ENCODE data around the gene LPP. TPM values are rescaled to one million over a fixed set of nuclear protein-coding genes. Genes with fewer than 3 reads are reported as not detected.

LPP gene
- polyA plus RNA-seq, 3 donors: 14.1 to 23.2 (median 15.3) TPM

GRCh38 chr3:188187053-188187452 is 33.1 kb downstream of the LPP start:
- peak overlapping the region in 1 of 2 donors; percentile 75 for H3K27ac ChIP-seq (ENCODE audit: low read depth in 1 of 2, low read length in 2 of 2)
- H4K20me1 ChIP-seq (ENCODE audit: insufficient read depth, low read length): peaks cover 3% of the 10 kb centered on the region
- peaks cover 26% of the 10 kb centered on the region for H3K4me1 Mint-ChIP-seq
- peak overlapping the region in 1 of 2 donors; percentile 36 for H3K4me3 Mint-ChIP-seq
- peaks cover 1 to 8% (median 3%) of the 10 kb centered on the region in 3 donors for H3K27me3 Mint-ChIP-seq (ENCODE audit: low read depth in 3 of 3)
- peaks cover 0 to 9% of the 10 kb centered on the region in 2 donors for H3K36me3 ChIP-seq (replicated peaks in 1 of 2; ENCODE audit: control insufficient read depth in 1 of 2, insufficient read depth in 2 of 2, low read length in 2 of 2)
- H3K9ac ChIP-seq (ENCODE audit: insufficient read depth, low read length, poor library complexity, severe bottlenecking): no peak overlapping the region
- no peaks in the 10 kb centered on the region for H3K27me3 ChIP-seq (ENCODE audit: control insufficient read depth in 2 of 2, insufficient read depth in 2 of 2, low read length in 2 of 2)
- peak overlapping the region; percentile 83 to 92 (median 85) for H3K27ac Mint-ChIP-seq
- WGBS (ENCODE audit: insufficient coverage): no CpG with 5 or more reads among the region's 2 CpGs
- no peaks in the 10 kb centered on the region for H3K9me3 ChIP-seq (replicated peaks in 1 of 2; ENCODE audit: control insufficient read depth in 1 of 2, insufficient read depth in 1 of 2, low read length in 2 of 2)
- no peak overlapping the region for H2AFZ ChIP-seq (ENCODE audit: insufficient read depth, low read depth, low read length, poor library complexity, severe bottlenecking)
- intact Hi-C loops (cut with micrococcal nuclease): loop anchor here in 1 of 2 donors (2.0 kb wide), 1 partner anchor 446 kb away; no protein-coding TSS in a partner anchor
- no peak for TF ChIP-seq CTCF (IDR thresholded peaks at IDR 0.05)
- peaks cover 19% of the 10 kb centered on the region for H3K79me2 ChIP-seq (ENCODE audit: insufficient read depth, low read length)
- DNase-seq: peak; percentile 77 to 90 (median 88)
- peaks cover 34 to 43% of the 10 kb centered on the region in 2 donors for H3K36me3 Mint-ChIP-seq
- H3K4me1 ChIP-seq (ENCODE audit: control insufficient read depth in 1 of 2, insufficient read depth in 2 of 2, low read length in 2 of 2): peaks cover 20 to 29% of the 10 kb centered on the region in 2 donors
- peak overlapping the region; percentile 62 for H3K4me2 ChIP-seq (replicated peaks; ENCODE audit: extremely low read depth, low read length, poor library complexity, severe bottlenecking)
- H3K9me3 Mint-ChIP-seq: no peaks in the 10 kb centered on the region
- H3K4me3 ChIP-seq (replicated peaks in 1 of 3; ENCODE audit: low read depth in 2 of 3, low read length in 3 of 3): peak overlapping the region in 1 of 3 experiments; percentile 53

GRCh38 chr3:188188911-188189310 is 35.0 kb downstream of the LPP start:
- Histone ChIP-seq H3K27ac (ENCODE audit: low read depth in 1 of 2, low read length in 2 of 2) (no peak overlapping the region), H3K9ac (ENCODE audit: insufficient read depth, low read length, poor library complexity, severe bottlenecking) (no peak overlapping the region), H3K9me3 (replicated peaks in 1 of 2; ENCODE audit: control insufficient read depth in 1 of 2, insufficient read depth in 1 of 2, low read length in 2 of 2) (no peaks in the 10 kb centered on the region), H3K4me2 (replicated peaks; ENCODE audit: extremely low read depth, low read length, poor library complexity, severe bottlenecking) (no peak overlapping the region), H3K4me3 (replicated peaks in 1 of 3; ENCODE audit: low read depth in 2 of 3, low read length in 3 of 3) (no peak overlapping the region), H3K27me3 (ENCODE audit: control insufficient read depth in 2 of 2, insufficient read depth in 2 of 2, low read length in 2 of 2) (no peaks in the 10 kb centered on the region), H3K4me1 (ENCODE audit: control insufficient read depth in 1 of 2, insufficient read depth in 2 of 2, low read length in 2 of 2) (peaks cover 20 to 29% of the 10 kb centered on the region in 2 donors), H4K20me1 (ENCODE audit: insufficient read depth, low read length) (peaks cover 3% of the 10 kb centered on the region), H2AFZ (ENCODE audit: insufficient read depth, low read depth, low read length, poor library complexity, severe bottlenecking) (no peak overlapping the region), H3K36me3 (replicated peaks in 1 of 2; ENCODE audit: control insufficient read depth in 1 of 2, insufficient read depth in 2 of 2, low read length in 2 of 2) (peaks cover 0 to 7% of the 10 kb centered on the region in 2 donors), H3K79me2 (ENCODE audit: insufficient read depth, low read length) (peaks cover 16% of the 10 kb centered on the region)
- Mint-ChIP-seq H3K27me3 (ENCODE audit: low read depth in 3 of 3) (peaks cover 1 to 8% (median 3%) of the 10 kb centered on the region in 3 donors), H3K27ac (peak overlapping the region in 2 of 7 donors; percentile 23 to 54), H3K9me3 (no peaks in the 10 kb centered on the region), H3K4me3 (no peak overlapping the region), H3K36me3 (peaks cover 42 to 48% of the 10 kb centered on the region in 2 donors), H3K4me1 (peaks cover 32% of the 10 kb centered on the region)
- intact Hi-C loops (cut with micrococcal nuclease): no loop called here
- no peak for TF ChIP-seq CTCF (IDR thresholded peaks at IDR 0.05)
- DNase-seq: no peak

Data from CD14-positive monocyte (primary cell).